Measurements from ENCODE around the gene FBXL16.

- TF ChIP-seq CTCF (IDR thresholded peaks at IDR 0.05), result no peak
- no peak for TF ChIP-seq POLR2A (IDR thresholded peaks at IDR 0.05)
These were observed 26.7 kb upstream of the FBXL16 start for GRCh38 chr16:732332-732731.

Measured in right lobe of liver (tissue), 4 donors.